B cell (primary cell): ENCODE data around the gene SNCAIP. TPM values are rescaled to one million over a fixed set of nuclear protein-coding genes. Genes with fewer than 3 reads are reported as not detected.

ENCODE experiments used
- ATAC-seq: fragments of 200-7000 bp; cut with Tn5 transposase; one replicate; pipeline ENCODE4 v1.10.0; 2021; ENCODE audit warnings: low read depth, mild to moderate bottlenecking, moderate number of reproducible peaks, moderate library complexity
- CTCF ChIA-PET: fragments of 350-600 bp; sonication (Branson Sonifier 250); formaldehyde crosslinking; loops from one replicate; lab custom pipeline; 2021; ENCODE audit warnings: antibody characterized with exemption, inconsistent platforms; lab: Charles Lee
- POLR2A ChIA-PET: fragments of 350-600 bp; sonication (Branson Sonifier 250); formaldehyde crosslinking; loops from one replicate; lab custom pipeline; 2021; ENCODE audit warnings: antibody characterized with exemption; lab: Charles Lee
- DNase-seq: peaks from one replicate; pipeline ENCODE4 v3.0.0; 2013
- H2AFZ ChIP-seq: 2 replicates; pipeline ENCODE4 v1.6.1; 2012; ENCODE audit warnings: mild to moderate bottlenecking, low read depth, low read length; ENCODE audit not compliant: insufficient read depth, poor library complexity, severe bottlenecking
- H3K27ac ChIP-seq, 2 donors: 1 replicate in 1 of 2; 2 replicates in 1 of 2; pipeline ENCODE4 v1.5.1; 2012 to 2013; ENCODE audit warnings: low read length in 2 of 2, mild to moderate bottlenecking in 2 of 2, moderate library complexity in 1 of 2
- H3K27me3 ChIP-seq, 4 experiments: fragments of 200-600 bp in 1 of 4; sonication (generic) in 1 of 4; replicated peaks in 1 of 4; 1 replicate in 2 of 4; 2 replicates in 2 of 4; pipeline versions ENCODE4 v1.6.1 to v1.7.0; 2013 to 2016; ENCODE audit warnings: low read length in 3 of 4, mild to moderate bottlenecking in 2 of 4, mixed read lengths in 1 of 4, moderate library complexity in 1 of 4; ENCODE audit not compliant: insufficient read depth in 4 of 4, control insufficient read depth in 3 of 4; ENCODE audit errors: control extremely low read depth in 1 of 4
- H3K36me3 ChIP-seq, 2 experiments: replicated peaks in 1 of 2; 1 replicate in 1 of 2; 2 replicates in 1 of 2; pipeline versions ENCODE4 v1.6.1 to v1.7.1; 2013; ENCODE audit warnings: low read length in 1 of 2; ENCODE audit not compliant: insufficient read depth in 2 of 2, control insufficient read depth in 1 of 2; ENCODE audit errors: control extremely low read depth in 1 of 2, extremely low read depth in 1 of 2
- H3K4me1 ChIP-seq, 2 donors: fragments of 200-600 bp in 1 of 2; sonication (generic) in 1 of 2; 1 replicate in 1 of 2; 2 replicates in 1 of 2; pipeline versions ENCODE4 v1.5.1 to v1.6.1; 2013 to 2017; ENCODE audit warnings: low read length in 2 of 2; ENCODE audit not compliant: control insufficient read depth in 2 of 2, insufficient read depth in 2 of 2
- H3K4me2 ChIP-seq: replicated peaks from 2 replicates; pipeline ENCODE3; 2012; ENCODE audit warnings: mild to moderate bottlenecking, low read depth, low read length; ENCODE audit not compliant: poor library complexity, severe bottlenecking
- H3K4me3 ChIP-seq, 5 experiments: fragments of 200-600 bp in 1 of 5; sonication (generic) in 1 of 5; 1 replicate in 3 of 5; 2 replicates in 2 of 5; pipeline versions ENCODE4 v1.5.1 to v1.7.0; 2011 to 2016; ENCODE audit warnings: low read length in 4 of 5, mild to moderate bottlenecking in 4 of 5, low read depth in 2 of 5, control low read depth in 1 of 5, moderate library complexity in 1 of 5; ENCODE audit not compliant: insufficient read depth in 1 of 5; ENCODE audit errors: control extremely low read depth in 1 of 5, extremely low read depth in 1 of 5
- H3K79me2 ChIP-seq: fragments of 200-600 bp; sonication (generic); one replicate; pipeline ENCODE4 v1.6.0; 2016; ENCODE audit warnings: low read length; ENCODE audit not compliant: control insufficient read depth, insufficient read depth
- H3K9ac ChIP-seq: fragments of 200-600 bp; sonication (generic); 2 replicates; pipeline ENCODE4 v1.6.1; 2017; ENCODE audit warnings: mild to moderate bottlenecking, low read length, moderate library complexity
- H3K9me3 ChIP-seq, 3 donors: one replicate each; pipeline versions ENCODE4 v1.6.1 to v1.7.1; 2013; ENCODE audit warnings: low read length in 2 of 3; ENCODE audit not compliant: control insufficient read depth in 2 of 3, insufficient read depth in 1 of 3; ENCODE audit errors: control extremely low read depth in 1 of 3
- H4K20me1 ChIP-seq: 2 replicates; pipeline ENCODE4 v1.6.0; 2012; ENCODE audit warnings: mild to moderate bottlenecking, low read length; ENCODE audit not compliant: insufficient read depth, control insufficient read depth, poor library complexity, severe bottlenecking
- H3K27ac Mint-ChIP-seq: one replicate; pipeline ENCODE4 v1.8.0; 2021; ENCODE audit warnings: mixed read lengths
- H3K27me3 Mint-ChIP-seq: one replicate; pipeline ENCODE4 v1.8.0; 2021; ENCODE audit warnings: mixed read lengths
- H3K4me1 Mint-ChIP-seq: one replicate; pipeline ENCODE4 v1.8.0; 2021; ENCODE audit warnings: mixed read lengths
- H3K4me3 Mint-ChIP-seq: one replicate; pipeline ENCODE4 v1.8.0; 2021; ENCODE audit warnings: mixed read lengths
- H3K9me3 Mint-ChIP-seq: one replicate; pipeline ENCODE4 v1.8.0; 2022; ENCODE audit warnings: mixed read lengths; ENCODE audit not compliant: insufficient read depth
- EZH2 ChIP-seq: IDR thresholded peaks from 2 replicates; pipeline ENCODE4 v1.6.1; 2012; ENCODE audit warnings: borderline replicate concordance, low read depth, mild to moderate bottlenecking, moderate library complexity, low read length; ENCODE audit not compliant: insufficient read depth, poor library complexity, severe bottlenecking
- WGBS: methylation state at CpG from one replicate; pipeline ENCODE4 v1.1.5; 2013; ENCODE audit warnings: missing lambda C conversion rate; ENCODE audit not compliant: insufficient coverage; 5-methylcytosine and 5-hydroxymethylcytosine counted together
- intact Hi-C: fragments of 100-400 bp; cut with micrococcal nuclease; formaldehyde crosslinking; loops from one replicate; pipeline ENCODE4 v1.10.0; 2022
- polyA plus RNA-seq: library from polyadenylated mRNA; depleted of rRNA; stranded (reverse); fragments of >200 nt; gene quantifications from 2 replicates; pipeline ENCODE4 v1.2.3, GENCODE V29; 2012
- total RNA-seq, 2 donors: library from RNA; stranded (reverse); fragments of 120-200 nt in 1 of 2; gene quantifications; 1 replicate in 1 of 2; 2 replicates in 1 of 2; pipeline versions ENCODE4 v1.2.3 to v1.2.4, GENCODE V29; 2013 to 2022
- TF ChIP-seq, protein P1 (sequence below): fragments of 200-600 bp; IDR thresholded peaks from one replicate; pipeline ENCODE4 v1.8.0; 2022; ENCODE audit warnings: antibody characterized with exemption, mild to moderate bottlenecking

Gene SNCAIP
- total and polyA plus RNA-seq, 2 donors (not counting 1 experiment from before 2014, with no cell fraction given), result not detected

DNA sequence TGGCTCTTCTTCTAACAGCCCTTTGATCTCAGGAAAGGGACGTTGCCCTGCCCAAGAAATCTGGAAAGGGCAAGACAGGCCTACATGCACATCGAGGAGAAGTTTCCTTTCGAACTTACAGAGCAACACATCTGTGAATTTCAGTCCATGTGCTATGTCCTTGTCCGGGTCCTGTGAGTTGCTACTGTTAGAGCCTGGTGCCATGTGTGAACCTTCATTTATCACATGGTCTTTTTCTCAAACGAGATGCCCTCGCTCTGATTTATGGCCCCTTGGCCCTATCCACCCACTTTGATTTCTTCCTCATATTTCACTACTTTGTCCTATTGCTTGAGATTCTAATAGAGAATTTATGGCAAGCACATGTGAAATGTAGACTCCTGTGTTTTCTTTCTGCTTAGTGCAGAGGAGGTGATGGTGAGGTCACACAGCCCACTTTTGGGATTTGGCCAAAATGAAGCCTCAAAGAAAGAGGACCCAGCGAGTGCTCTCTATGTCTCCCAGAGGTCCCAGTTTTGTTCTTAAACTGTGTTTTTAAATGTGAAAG, 153.1 kb downstream of the SNCAIP start:
- Histone ChIP-seq H3K9ac (no peak overlapping the region), H3K4me3 (no peak overlapping the region), H3K4me2 (no peak overlapping the region), H4K20me1 (no peaks in the 10 kb centered on the region), H3K9me3 (no peaks in the 10 kb centered on the region), H3K27me3 (peaks cover 0 to 3% (median 0%) of the 10 kb centered on the region in 4 experiments), H3K36me3 (no peaks in the 10 kb centered on the region), H2AFZ (no peak overlapping the region), H3K27ac (no peak overlapping the region), H3K4me1 (no peaks in the 10 kb centered on the region), H3K79me2 (no peaks in the 10 kb centered on the region)
- ChIA-PET CTCF (no interaction called here), POLR2A (no interaction called here)
- H3K27ac Mint-ChIP-seq, result no peak overlapping the region
- 89% methylated on average over 4 of the region's 7 CpGs for WGBS
- no peaks in the 10 kb centered on the region for H3K4me1 Mint-ChIP-seq
- no peak for TF ChIP-seq EZH2
- TF ChIP-seq, protein P1, sequence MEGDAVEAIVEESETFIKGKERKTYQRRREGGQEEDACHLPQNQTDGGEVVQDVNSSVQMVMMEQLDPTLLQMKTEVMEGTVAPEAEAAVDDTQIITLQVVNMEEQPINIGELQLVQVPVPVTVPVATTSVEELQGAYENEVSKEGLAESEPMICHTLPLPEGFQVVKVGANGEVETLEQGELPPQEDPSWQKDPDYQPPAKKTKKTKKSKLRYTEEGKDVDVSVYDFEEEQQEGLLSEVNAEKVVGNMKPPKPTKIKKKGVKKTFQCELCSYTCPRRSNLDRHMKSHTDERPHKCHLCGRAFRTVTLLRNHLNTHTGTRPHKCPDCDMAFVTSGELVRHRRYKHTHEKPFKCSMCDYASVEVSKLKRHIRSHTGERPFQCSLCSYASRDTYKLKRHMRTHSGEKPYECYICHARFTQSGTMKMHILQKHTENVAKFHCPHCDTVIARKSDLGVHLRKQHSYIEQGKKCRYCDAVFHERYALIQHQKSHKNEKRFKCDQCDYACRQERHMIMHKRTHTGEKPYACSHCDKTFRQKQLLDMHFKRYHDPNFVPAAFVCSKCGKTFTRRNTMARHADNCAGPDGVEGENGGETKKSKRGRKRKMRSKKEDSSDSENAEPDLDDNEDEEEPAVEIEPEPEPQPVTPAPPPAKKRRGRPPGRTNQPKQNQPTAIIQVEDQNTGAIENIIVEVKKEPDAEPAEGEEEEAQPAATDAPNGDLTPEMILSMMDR, result no peak
- H3K4me3 Mint-ChIP-seq, result no peak overlapping the region
- H3K9me3 Mint-ChIP-seq, result no peaks in the 10 kb centered on the region
- no peak for ATAC-seq
- DNase-seq, result no peak
- intact Hi-C loops, result no loop called here
- H3K27me3 Mint-ChIP-seq, result peaks cover 23% of the 10 kb centered on the region

DNA sequence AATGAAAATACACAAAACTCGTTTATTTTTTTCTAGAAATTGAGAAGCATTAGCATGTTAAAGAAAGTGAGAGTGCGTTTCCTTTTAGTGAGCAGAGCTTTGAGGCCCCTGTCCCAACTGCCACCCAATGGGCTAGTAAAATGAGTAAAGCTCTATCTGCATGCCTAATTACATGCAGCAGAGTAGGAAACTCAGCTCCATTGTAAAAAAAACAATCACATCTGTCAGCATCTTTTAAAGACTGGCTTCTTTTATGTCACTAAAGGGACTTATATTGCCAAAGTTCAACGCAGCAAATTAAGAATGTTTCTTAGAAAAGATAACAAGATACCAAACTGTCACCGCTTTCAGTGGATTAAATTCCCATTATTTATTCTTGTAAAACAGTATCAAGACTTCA, 154.0 kb downstream of the SNCAIP start:
- H3K27me3 ChIP-seq, result peaks cover 0 to 3% (median 0%) of the 10 kb centered on the region in 4 experiments
- TF ChIP-seq EZH2, result no peak
- TF ChIP-seq, protein P1, result no peak

More for the DNA sequence above, 154.0 kb downstream of the SNCAIP start:
- ATAC-seq (no peak), DNase-seq (no peak)
- Histone ChIP-seq H3K4me2 (no peak overlapping the region), H3K9ac (no peak overlapping the region), H2AFZ (no peak overlapping the region), H3K79me2 (no peaks in the 10 kb centered on the region), H3K9me3 (no peaks in the 10 kb centered on the region), H3K4me1 (no peaks in the 10 kb centered on the region), H3K36me3 (no peaks in the 10 kb centered on the region), H4K20me1 (no peaks in the 10 kb centered on the region), H3K4me3 (no peak overlapping the region), H3K27ac (no peak overlapping the region)
- Mint-ChIP-seq H3K4me1 (no peaks in the 10 kb centered on the region), H3K4me3 (no peak overlapping the region), H3K27ac (no peak overlapping the region), H3K9me3 (no peaks in the 10 kb centered on the region), H3K27me3 (peaks cover 29% of the 10 kb centered on the region)
- WGBS, result no CpG with 5 or more reads among the region's 4 CpGs
- ChIA-PET CTCF (no interaction called here), POLR2A (no interaction called here)
- intact Hi-C loops, result no loop called here
